NCI-H2081 (cell line): ENCODE results near the gene LRRC8E.

ENCODE experiments used
- DNase-seq, 2 experiments: peaks; one replicate each; lab custom pipeline; 2025; lab: John Stamatoyannopoulos, UW

LRRC8E gene

DNA sequence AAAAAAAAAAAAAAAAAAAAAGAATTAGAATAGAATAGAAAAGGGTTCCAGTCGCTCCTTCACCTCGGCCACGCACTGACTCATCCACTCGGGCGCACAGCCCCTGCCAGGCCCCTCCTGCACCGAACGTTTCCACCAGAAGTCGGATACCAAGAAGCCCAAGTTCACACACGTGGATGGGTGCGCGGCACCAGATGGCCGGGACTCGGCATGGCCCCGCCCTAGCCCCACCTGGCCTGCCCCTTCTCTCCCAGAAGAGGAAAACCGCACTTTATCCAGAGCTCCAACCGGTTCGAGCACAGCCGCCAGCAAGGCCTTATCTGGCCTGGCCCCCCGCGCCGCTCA is 20.0 kb upstream of the LRRC8E start:
- DNase-seq, result no peak

DNA sequence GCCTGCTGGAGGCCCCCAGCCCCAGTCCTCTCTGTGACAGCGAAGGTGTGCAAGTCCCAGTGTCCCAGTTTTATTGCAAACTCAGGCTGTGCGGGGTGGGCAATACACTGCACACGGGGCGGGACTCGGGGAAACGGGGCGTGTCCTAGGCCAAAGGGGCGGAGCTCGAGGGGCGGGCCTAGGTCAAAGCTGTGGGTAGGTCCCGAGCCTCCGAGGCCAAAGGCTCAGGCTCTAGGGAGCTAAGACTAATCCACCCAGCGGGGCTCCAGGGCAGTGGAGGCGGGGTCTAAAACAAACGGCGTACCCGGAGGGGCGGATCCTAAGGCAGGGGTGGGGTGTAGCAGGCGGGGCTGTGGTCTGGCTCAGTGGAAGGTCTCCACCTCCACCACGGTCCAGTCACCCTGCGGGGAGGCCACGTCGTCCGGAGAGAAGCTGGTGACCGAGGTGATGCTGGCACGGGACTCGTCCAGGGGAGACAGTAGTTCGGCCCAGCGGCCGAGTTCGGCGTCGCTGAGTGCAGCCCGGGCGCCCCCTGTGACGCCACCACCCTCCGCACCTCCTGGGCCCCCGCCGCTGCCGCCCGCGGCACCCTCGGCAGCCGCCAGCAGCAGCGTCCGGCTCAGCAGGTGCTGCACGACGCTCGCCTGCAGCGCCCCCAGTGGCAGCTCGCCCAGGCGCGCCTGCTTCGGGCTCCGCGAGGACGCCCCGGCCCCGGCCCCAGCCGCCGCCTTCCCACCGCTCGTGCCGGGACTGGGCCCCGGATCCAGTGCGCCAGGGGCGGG is 19.4 kb upstream of the LRRC8E start:
- DNase-seq, result no peak

DNA sequence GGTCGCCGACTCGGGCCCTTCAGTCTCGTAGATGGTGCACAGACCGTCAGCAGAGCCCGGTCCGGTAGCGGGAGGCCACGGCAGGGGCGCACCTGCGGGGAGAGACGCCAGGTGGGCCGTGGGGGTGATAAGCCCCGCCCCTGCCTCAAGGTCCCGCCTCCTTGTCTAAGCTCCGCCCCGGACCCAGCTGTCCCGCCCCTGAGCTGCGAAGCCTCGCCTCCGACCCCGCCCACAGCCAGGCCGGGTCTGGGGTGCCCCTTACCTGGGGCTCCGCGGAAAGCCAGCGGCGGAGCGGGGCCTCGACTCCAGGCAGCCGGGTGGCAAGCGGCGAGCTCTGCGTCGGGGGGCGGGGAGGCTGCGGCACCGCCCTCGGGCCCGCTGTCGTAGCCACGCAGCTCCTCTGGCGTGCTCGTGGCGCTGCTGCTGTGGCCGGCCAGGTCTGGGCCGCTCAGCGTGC is 18.8 kb upstream of the LRRC8E start:
- no peak for DNase-seq

DNA sequence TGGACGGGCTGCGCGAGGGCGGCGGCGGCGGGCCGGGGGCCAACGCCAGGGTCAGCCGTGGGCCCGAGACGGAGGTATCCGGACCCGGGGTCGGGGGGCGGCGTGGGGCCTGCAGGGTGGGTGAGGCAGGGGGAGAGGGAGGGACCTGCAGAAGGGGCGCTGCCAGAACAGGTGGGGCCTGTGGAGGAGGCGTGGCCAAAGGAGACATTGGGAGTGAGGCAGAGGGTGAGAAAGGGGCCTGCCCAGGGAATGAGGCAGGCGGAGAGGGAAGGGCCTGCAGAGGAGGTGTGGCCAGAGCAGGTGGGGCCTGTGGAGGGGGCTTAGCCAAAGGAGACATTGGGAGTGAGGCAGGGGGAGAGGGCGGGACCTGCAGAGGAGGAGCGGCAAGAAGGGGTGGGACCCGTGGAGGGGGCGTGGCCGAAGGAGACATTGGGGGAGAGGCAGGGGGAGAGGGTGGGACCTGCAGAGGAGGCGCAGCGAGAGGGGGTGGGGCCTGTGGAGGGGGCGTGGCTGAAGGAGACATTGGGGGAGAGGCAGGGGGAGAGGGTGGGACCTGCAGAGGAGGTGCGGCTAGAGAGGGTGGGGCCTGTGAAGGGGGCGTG is 18.3 kb upstream of the LRRC8E start:
- DNase-seq, result no peak

DNA sequence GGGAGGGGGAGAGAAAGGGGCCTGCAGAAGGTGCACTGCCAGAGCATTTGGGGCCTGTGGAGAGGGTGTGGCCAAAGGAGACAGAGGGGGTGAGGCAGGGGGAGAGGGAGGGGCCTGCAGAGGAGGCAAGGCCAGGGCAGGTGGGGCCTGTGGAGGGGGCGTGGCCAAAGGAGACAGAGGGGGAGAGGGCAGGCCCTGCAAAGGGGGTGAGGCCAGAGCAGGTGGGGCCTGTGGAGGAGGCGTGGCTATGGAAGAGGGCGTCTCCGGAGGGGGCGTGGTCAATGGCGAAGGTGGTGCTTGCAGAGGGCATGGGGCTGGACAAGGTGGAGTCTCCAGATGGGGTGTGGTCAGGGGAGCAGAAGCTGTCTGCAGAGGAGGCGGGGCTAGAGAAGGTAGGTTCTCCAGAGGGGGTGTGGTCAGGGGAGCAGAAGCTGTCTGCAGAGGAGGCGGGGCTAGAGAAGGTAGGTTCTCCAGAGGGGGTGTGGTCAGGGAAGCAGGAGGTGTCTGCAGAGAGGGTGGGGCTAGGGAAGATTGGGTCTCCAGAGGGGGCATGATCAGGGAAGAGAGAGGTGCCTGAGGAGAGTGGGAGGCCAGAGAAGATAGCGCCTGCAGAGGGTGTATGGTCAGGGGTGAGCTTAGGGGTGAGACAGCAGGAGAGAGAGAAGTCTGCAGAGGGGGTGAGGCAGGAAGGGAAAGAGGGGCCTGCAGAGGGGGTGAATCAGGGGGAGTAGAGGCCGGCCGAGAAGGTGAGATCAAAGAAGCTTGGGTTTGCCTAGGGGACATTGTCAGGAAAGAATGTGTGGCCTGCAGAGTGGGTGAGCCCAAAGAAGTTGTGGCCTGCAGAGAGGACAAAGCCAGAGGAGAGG is 17.5 kb upstream of the LRRC8E start:
- DNase-seq, result no peak

DNA sequence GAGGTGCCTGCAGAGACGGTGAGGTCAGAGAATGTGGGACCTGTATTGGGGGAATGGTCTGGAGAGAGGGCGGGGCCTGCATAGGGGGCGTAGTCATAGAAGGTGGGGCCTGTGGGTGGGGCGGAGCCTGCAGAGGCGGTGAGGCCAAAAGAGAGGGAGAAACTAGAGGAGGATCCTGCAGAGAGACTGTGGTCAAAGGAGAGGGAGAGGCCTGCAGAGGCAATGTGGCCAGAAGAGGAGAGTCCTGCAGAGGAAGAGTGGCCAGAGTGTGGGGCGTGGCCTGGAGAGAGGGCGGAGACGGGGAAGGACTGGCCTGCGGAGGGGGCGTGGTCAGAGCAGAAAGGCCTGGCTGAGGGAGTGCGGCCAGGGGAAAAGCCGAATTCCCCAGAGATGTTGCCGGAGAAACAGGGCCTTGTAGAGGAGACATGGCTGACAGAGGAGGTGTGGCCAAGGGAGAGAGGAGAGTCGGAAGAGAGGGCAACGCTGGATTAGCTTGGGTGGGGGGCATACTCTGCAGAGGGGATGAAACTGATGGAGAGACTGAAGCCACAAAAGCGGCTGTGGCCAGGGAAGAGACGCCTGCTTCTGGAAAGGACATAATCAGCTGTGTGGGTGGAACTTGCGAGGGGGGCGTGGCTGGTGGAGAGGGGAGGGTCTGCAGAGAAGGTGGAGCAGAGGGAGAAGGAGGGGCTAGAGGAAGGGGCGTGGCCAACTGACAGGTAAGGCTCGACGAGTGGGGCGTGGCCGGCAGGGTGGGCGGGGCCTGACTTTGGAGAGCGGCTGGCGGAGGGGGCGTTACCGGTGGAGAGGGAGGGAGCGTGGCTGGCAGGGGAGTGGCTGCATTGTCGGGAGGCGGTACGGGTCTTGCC is 16.6 kb upstream of the LRRC8E start:
- peak; percentile 35 to 76 for DNase-seq

DNA sequence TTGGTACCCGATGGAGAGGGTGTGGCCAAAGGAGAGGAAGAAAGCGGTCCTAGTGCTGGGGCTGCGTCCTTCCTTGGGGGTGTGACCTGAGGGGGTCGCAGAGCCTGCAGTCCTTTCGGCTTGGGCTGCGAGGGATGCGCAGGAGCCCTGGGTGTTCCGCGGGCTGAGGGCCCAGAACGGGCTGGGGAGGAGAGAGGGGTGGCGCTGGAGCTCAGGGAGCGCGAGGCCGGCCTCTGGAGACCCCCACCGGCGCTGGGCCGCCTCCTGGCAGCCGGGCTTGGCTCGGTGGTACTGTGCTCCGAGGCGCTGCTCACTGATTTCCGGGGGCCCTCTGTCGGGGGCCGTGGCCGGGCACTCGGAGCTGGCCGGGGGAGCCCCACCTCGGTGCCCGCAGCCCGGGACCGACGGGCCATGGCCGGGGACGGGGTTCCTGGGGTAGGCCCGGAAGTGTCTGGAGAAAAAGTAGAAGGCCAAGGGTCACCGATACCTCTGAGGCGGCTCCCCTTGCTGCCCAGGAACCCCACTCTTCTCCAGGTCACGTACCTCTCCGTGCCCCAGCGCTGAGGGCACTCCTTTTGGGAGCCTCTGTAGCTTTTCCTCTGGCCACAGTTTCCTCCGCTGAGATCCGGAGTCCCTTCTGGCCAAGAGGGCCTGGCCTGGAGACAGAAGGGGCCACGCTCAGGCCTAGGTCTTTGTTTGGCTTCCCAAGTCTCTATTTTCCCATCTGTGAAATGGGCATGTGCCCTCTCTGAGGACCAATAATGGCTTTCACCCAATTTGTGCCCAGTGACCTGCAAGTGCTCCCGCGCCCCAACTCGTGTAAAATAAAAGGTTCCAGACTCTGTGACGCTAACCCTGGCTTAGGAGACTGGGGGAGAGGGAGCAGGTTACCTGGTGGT is 15.8 kb upstream of the LRRC8E start:
- no peak for DNase-seq

DNA sequence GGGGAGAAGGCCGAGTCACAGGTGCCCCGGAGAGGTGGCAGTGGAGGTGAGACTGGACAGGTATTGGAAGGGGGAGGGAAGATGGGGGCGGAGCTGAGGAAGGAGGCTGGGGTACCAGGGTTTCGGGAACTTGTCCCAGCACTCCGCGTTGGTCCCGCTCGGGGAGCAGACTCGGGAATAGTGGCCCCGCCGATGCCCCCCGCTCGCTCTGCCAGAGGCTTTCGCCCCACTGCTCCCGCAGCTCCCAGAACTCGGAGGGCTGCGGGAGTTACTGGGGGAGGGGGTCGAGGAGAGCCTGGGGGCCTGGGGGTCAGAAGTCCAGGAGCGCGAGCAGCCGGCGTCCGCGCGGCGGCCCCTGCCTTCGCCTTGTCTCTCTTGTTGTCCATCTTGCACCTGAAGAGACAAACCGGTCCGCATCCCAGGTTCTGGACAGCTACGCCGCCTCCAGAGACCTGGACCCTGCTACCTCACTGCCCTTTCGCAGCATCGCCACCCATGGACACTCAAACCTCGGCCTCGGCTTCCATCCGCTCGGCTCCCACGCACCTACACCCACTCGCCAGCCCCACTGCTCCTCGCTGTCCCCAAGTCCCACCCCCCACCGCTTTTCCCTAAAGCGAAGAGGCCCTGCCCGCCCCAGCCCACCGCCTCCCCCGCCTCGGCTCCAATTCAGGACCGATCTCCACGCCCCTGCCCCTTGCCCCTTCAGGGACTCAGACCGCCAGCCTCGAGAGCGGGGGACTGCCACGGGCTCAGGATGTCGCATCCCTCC is 14.8 kb upstream of the LRRC8E start:
- DNase-seq, result no peak

DNA sequence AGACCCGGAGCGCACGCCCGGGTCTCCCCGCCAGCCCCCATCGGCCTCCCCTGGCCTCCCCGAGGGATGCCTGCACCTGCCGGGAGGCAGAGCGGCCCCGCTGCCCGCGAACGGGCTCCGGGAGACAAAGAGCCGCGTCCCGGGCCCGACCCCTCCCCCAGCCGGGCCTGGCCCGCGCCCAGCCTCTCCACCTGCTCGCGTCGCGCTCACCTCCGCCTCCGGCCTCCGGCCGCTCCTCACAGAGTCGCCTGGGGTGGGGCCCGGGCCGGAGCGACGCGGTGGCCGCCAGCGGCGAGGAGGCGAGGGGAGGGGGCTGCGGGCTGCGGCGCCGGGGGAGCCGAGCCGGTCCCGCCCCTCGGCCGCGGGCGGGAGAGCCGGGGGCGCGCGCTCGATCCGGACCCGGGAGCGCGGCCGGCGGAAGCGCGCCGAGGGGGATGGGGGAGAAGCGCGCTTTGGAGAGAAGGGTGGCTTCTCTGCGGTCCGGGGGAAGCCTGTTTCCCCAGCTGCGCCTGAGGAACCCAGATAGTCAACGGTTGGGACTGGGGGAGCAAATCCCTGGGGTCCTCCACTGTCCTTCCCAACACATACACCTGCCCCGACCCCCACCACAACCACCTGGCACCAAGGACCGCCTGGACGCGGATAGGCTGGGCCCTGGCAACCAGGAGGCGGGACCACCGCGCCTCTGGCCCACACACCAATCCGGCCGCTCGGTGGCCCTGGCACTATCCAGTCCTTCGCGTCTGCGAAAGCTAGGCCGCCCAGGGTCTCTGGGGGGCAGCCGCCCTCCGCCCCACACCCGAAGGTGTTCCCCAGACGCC is 14.0 kb upstream of the LRRC8E start, which contains the start of gene PRR36:
Gene PRR36 (minus strand): TSS at position 315 of the 821 bp plus-strand sequence. CDS start 701 bp downstream, outside the sequence.
- peak; percentile 88 to 92 for DNase-seq

DNA sequence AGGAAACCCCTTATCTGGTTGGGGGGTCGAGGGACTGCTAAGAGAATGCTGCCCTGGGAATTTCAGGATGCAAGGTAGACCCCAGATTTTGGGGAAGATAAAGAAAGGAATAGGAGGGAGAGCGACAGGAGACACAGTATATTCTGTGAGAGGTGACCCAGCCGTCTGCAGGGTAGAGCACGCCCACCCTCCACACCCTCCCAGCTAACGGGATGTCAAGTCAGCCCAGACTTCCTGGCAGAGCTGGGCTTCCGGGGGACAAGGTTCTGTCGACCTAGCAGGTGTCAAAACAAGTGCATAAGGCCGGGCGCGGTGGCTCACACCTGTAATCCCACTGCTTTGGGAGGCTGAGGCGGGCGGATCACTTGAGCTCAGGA is 13.4 kb upstream of the LRRC8E start:
- DNase-seq, result no peak

DNA sequence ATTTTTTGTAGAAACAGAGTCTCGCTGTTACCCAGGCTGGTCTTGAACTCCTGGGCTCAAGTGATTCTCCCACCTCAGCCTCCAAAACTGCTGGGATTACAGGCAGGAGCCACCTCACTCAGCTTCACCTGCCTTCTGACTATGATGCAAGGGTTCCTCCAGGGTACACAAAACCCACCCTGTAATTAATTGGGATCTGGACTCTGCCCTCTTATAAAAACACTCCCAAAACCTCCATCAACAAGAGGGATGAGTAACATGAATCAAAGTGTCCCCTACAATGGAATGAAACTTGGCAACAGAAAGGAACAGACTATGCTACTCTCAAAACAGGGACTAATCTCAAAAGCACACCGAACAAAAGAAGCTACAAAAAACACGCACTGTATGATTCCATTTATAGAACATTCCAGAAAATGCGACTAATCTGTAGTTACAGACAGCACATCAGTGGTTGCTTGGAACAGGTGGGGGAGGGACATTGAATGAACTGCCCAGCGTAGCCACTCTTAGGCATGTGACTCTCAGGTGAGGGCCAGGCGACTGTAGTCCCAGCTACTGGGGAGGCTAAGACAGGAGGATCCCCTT is 11.0 kb upstream of the LRRC8E start:
- DNase-seq, result no peak

DNA sequence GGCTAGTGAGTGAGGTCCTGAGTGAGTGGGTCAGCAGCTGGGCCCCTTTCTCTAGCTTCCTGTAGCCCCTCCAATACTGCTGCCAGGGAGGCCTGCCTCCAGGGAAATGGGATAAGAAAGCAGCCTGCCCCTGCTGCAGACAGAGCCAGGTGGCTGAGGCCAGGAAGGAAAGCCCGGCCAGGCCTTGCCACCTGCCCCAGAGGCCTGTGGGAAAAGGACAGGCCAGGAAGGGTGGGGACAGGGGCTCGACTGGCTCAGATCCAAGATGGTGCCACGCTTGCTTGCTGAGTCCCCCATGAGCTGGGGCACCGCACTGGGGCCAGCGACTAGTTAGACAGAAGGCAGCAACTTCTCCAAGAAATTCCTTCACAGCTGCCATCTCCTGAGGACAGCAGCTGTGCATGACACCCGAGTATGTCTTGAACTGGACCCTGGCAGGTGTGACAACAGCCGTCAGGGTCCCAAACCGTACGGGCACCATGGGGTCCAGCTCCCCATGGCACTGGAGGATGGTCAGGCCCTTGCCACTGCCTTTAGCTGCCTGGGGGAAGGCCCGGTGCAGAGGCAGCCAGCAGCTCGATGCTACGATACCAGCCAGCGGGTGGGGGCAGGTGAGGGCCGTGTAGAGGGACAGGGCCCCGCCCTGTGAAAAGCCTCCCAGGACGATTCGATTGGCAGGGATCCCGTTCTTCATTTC is 9.1 kb upstream of the LRRC8E start:
- DNase-seq, result no peak

DNA sequence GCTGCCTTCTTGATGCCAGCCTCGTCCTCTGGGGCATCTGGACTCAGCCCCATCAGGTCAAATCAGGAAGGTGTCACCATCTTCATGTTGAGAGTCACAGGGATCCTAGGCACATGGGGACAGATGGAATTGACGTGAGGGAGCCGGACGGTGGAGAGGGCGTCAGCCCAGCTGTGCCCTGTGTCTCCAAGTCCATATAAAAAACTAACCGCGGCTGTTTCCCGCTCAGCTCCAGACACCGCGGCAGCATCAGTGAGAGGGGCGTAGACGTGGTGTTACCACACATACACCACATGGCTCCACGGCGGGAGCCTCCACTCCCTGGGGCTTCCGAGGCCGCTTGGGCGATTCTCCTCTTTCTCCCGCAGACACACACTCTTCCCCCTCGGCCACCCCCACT is 8.5 kb upstream of the LRRC8E start:
- DNase-seq, result no peak

DNA sequence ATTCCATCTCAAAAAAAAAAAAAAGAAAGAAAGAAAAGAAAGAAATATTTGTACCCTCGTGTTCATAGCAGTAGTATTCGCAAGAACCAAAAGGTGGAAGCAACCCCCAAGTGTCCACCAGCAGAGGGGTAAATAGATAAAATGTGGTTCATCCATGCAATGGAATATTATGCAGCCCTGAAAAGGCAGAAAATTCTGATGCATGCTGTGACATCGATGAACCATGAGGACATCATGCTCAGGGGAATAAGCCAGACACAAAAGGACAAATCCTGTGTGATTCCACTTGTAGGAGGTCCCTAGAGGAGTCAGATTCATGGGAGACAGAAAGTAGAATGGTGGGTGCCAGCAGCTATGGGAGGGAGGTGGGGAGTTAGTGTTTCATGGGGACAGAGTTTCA is 6.4 kb upstream of the LRRC8E start:
- DNase-seq, result no peak

DNA sequence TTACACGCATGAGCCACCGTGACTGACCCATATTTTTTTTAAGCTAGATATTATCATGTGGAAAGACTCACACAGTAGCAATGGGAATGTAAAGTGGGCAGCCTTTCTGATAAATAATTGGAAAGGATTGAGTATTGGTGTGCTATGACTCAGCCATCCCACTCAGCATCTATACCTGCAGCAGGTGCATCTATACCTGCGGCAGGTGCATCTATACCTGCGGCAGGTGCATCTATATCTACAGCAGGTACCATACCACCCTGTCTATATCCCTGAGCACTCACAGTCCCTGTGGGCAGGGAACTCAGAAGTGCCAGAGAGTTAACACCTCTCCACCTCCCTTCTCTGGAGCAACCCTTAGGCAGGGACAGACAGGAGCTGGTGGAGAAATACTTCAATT is 5.2 kb upstream of the LRRC8E start:
- no peak for DNase-seq

DNA sequence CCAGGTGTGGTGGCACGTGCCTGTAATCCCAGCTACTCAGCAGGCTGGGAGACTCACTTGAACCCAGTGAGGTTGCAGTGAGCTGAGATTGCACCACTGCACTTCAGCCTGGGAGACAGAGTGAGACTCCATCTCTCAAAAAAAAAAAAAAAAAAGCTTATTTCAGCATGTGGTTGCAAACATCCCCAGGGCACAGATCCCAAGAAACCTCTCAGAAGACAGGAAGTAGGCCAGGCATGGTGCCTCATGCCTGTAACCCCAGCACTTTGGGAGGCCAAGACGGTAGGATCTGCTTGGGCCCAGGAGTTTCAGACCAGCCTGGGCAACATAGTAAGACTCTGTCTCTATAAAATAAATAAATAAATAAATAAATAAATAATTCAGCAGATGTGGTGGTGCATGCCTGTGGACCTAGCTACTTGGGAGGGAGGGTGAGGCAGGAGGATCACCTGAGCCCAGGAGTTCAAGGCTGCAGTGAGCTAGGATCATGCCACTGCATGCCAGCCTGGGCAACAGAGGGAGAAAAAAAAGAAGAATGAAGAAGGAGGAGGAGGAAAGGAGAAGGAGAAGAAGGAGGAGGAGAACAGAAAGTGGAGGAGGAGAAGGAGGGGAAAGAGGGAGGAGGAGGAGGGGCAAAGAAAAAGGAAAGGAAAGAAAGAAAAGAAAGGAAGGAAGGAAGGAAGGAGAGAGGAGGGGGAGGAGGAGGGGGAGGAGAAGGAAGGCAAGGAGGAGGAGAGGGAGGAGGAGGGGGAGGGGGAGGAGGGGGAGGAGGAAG is 4.3 kb upstream of the LRRC8E start:
- no peak for DNase-seq

DNA sequence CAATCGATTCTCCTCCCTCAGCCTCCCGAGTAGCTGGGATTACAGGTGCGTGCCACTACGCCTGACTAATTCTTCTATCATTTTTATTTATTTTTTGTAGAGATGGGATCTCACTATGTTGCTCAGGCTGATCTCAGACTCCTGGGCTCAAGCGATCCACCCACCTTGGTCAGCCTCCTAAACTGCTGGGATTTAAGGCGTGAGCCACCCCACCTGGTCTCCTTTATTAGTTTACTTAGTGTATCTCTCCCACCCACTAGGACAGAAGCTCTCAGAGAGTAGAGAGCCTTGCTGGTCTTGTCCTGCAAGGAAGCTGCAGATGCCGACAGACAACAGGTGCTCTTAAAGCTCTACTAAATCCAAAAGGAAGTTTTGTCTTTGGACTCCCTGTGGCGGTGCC is 2.5 kb upstream of the LRRC8E start:
- DNase-seq, result no peak
